Hepatocyte (in vitro differentiated cells): ENCODE data around the gene SLC16A1. TPM values are rescaled to one million over a fixed set of nuclear protein-coding genes. Genes with fewer than 3 reads are reported as not detected.
"Not testable (repeated sequence)": the region's sequence is repeated elsewhere in the genome, so short reads cannot be mapped to it uniquely, and the experiment has no call there.

ENCODE experiments used
- DNase-seq: peaks from one replicate; pipeline ENCODE4 v3.0.0-alpha.2; 2016; ENCODE audit warnings: low spot score
- H2AFZ ChIP-seq: fragments of 200-600 bp; sonication (generic); 2 replicates; pipeline ENCODE4 v1.6.0; 2016; ENCODE audit warnings: antibody characterized with exemption, mild to moderate bottlenecking
- H3K27ac ChIP-seq: fragments of 200-600 bp; sonication (generic); 2 replicates; pipeline ENCODE4 v1.5.1; 2016; ENCODE audit warnings: mild to moderate bottlenecking
- H3K27me3 ChIP-seq: fragments of 200-600 bp; sonication (generic); 2 replicates; pipeline ENCODE4 v1.6.1; 2016
- H3K36me3 ChIP-seq: fragments of 200-600 bp; sonication (generic); replicated peaks from 2 replicates; pipeline ENCODE4 v1.5.1; 2016; ENCODE audit warnings: low read depth; ENCODE audit not compliant: insufficient read depth
- H3K4me1 ChIP-seq: fragments of 200-600 bp; sonication (generic); 2 replicates; pipeline ENCODE4 v1.5.1; 2016; ENCODE audit warnings: mild to moderate bottlenecking, moderate library complexity; ENCODE audit not compliant: insufficient read depth
- H3K4me2 ChIP-seq: fragments of 200-600 bp; sonication (generic); 2 replicates; pipeline ENCODE4 v1.6.0; 2016
- H3K4me3 ChIP-seq: fragments of 200-600 bp; sonication (generic); 2 replicates; pipeline ENCODE4 v1.5.1; 2016; ENCODE audit warnings: mild to moderate bottlenecking
- H3K79me2 ChIP-seq: fragments of 200-600 bp; sonication (generic); 2 replicates; pipeline ENCODE4 v1.6.0; 2017; ENCODE audit warnings: mild to moderate bottlenecking
- H3K9me2 ChIP-seq: fragments of 200-600 bp; sonication (generic); replicated peaks from 2 replicates; pipeline ENCODE4 v1.6.0; 2017; ENCODE audit warnings: mild to moderate bottlenecking; ENCODE audit not compliant: insufficient read depth
- H3K9me3 ChIP-seq: fragments of 200-600 bp; sonication (generic); 2 replicates; pipeline ENCODE4 v1.5.1; 2016; ENCODE audit warnings: low read depth, mild to moderate bottlenecking
- H4K20me1 ChIP-seq: fragments of 200-600 bp; sonication (generic); 2 replicates; pipeline ENCODE4 v1.6.0; 2016; ENCODE audit warnings: mild to moderate bottlenecking; ENCODE audit not compliant: insufficient read depth, poor library complexity, severe bottlenecking
- CTCF ChIP-seq: fragments of 200-600 bp; sonication (generic); IDR thresholded peaks from 2 replicates; pipeline ENCODE4 v1.5.1; 2016; ENCODE audit warnings: antibody characterized with exemption, mild to moderate bottlenecking; ENCODE audit not compliant: poor library complexity
- EZH2 ChIP-seq: fragments of 200-600 bp; sonication (generic); IDR thresholded peaks from 2 replicates; pipeline ENCODE4 v1.6.1; 2016; ENCODE audit warnings: antibody characterized with exemption, mild to moderate bottlenecking, borderline replicate concordance
- EZH2phosphoT487 ChIP-seq: fragments of 200-600 bp; sonication (generic); IDR thresholded peaks from one replicate; pipeline ENCODE4 v1.6.1; 2018; ENCODE audit warnings: antibody characterized with exemption, mild to moderate bottlenecking, low read depth, moderate library complexity; ENCODE audit not compliant: unreplicated experiment, severe bottlenecking
- WGBS: methylation state at CpG from one replicate; pipeline ENCODE4 v1.1.6; 2016; ENCODE audit warnings: low lambda C conversion rate; ENCODE audit errors: missing lambda C conversion rate; 5-methylcytosine and 5-hydroxymethylcytosine counted together
- polyA plus RNA-seq: library from polyadenylated mRNA; unstranded; fragments of >200 nt; fragmentation: Nextera tagmentation; extraction: Ambion mirVana; gene quantifications from 2 replicates; pipeline ENCODE4 v1.2.1, GENCODE V29; 2016
- total RNA-seq: library from RNA; depleted of rRNA; stranded (reverse); fragments of >200 nt; gene quantifications from 2 replicates; pipeline ENCODE4 v1.2.3, GENCODE V29; 2014

The SLC16A1 gene
- total and polyA plus RNA-seq, 2 experiments from 2014 or later, result 43.7 to 55.1 TPM

- Histone ChIP-seq H3K4me3 (no peak overlapping the region), H4K20me1 (no peaks in the 10 kb centered on the region), H3K4me2 (no peak overlapping the region), H3K27me3 (no peaks in the 10 kb centered on the region), H3K9me2 (no peaks in the 10 kb centered on the region), H2AFZ (no peak overlapping the region), H3K36me3 (no peaks in the 10 kb centered on the region), H3K9me3 (no peaks in the 10 kb centered on the region), H3K27ac (no peak overlapping the region), H3K79me2 (no peaks in the 10 kb centered on the region), H3K4me1 (no peaks in the 10 kb centered on the region)
- 83% methylated on average over 6 of the region's 6 CpGs for WGBS
- no peak for DNase-seq
- no peak for TF ChIP-seq EZH2phosphoT487
- no peak for TF ChIP-seq CTCF
- TF ChIP-seq EZH2, result no peak
Measured at GRCh38 chr1:112893288-112894009, 62.5 kb downstream of the SLC16A1 start.

GRCh38 chr1:112889906-112890305 is 66.1 kb downstream of the SLC16A1 start:
- not testable (repeated sequence) for H3K4me2 ChIP-seq, H3K27me3 ChIP-seq, DNase-seq, H2AFZ ChIP-seq, H3K4me1 ChIP-seq, H4K20me1 ChIP-seq, H3K27ac ChIP-seq, H3K9me2 ChIP-seq, H3K79me2 ChIP-seq, H3K4me3 ChIP-seq, H3K36me3 ChIP-seq, H3K9me3 ChIP-seq
- WGBS, result 91% methylated on average over 9 of the region's 9 CpGs

- no peak for DNase-seq
- TF ChIP-seq CTCF, result no peak
- TF ChIP-seq EZH2, result no peak
- no peak for TF ChIP-seq EZH2phosphoT487
- 50% methylated on average over 2 of the region's 2 CpGs for WGBS
- H3K27me3 ChIP-seq, result no peaks in the 10 kb centered on the region
- no peaks in the 10 kb centered on the region for H3K79me2 ChIP-seq
- H3K4me1 ChIP-seq, result no peaks in the 10 kb centered on the region
- H3K4me2 ChIP-seq, result no peak overlapping the region
- H4K20me1 ChIP-seq, result no peaks in the 10 kb centered on the region
- no peak overlapping the region for H2AFZ ChIP-seq
- no peaks in the 10 kb centered on the region for H3K9me2 ChIP-seq
- H3K36me3 ChIP-seq, result no peaks in the 10 kb centered on the region
- no peaks in the 10 kb centered on the region for H3K9me3 ChIP-seq
- no peak overlapping the region for H3K4me3 ChIP-seq
- H3K27ac ChIP-seq, result no peak overlapping the region
Measured at GRCh38 chr1:112889052-112889768, 66.8 kb downstream of the SLC16A1 start.

GRCh38 chr1:112888630-112889029 is 67.4 kb downstream of the SLC16A1 start:
- no peaks in the 10 kb centered on the region for H3K27me3 ChIP-seq
- H3K79me2 ChIP-seq, result no peaks in the 10 kb centered on the region
- no peaks in the 10 kb centered on the region for H3K9me3 ChIP-seq
- H3K27ac ChIP-seq, result no peak overlapping the region
- no peak overlapping the region for H3K4me2 ChIP-seq
- H3K36me3 ChIP-seq, result no peaks in the 10 kb centered on the region
- TF ChIP-seq CTCF (no peak), EZH2phosphoT487 (no peak), EZH2 (no peak)
- WGBS, result 69% methylated on average over 2 of the region's 2 CpGs
- H3K4me3 ChIP-seq, result no peak overlapping the region
- H3K4me1 ChIP-seq, result no peaks in the 10 kb centered on the region
- no peak overlapping the region for H2AFZ ChIP-seq
- no peaks in the 10 kb centered on the region for H3K9me2 ChIP-seq
- DNase-seq, result no peak
- no peaks in the 10 kb centered on the region for H4K20me1 ChIP-seq
